Large intestine (tissue), 1 donor: ENCODE results near the gene DRD2. TPM values are rescaled to one million over a fixed set of nuclear protein-coding genes. Genes with fewer than 3 reads are reported as not detected.

ENCODE experiments used
- polyA plus RNA-seq: library from polyadenylated mRNA; unstranded; fragments of 120-200 nt; gene quantifications from one replicate; pipeline ENCODE4 v1.2.1, GENCODE V29; 2013

DRD2 gene
- polyA plus RNA-seq, 1 donor = 0.66 TPM

Other genes with a start within 250 kb of the DRD2 start
- 17.6 TPM for gene TTC12, start 160.8 kb downstream of the DRD2 start, polyA plus RNA-seq
- gene ANKK1, start 87.6 kb downstream of the DRD2 start, polyA plus RNA-seq = 0.27 TPM
- gene TMPRSS5, start 230.9 kb upstream of the DRD2 start, polyA plus RNA-seq = 0.75 TPM